SU-DHL-6 (cell line): Measurements from ENCODE around the gene PPM1H.

Source experiments
- H2AFZ ChIP-seq: fragments of 200-600 bp; sonication (generic); 2 replicates; pipeline ENCODE4 v1.6.1; 2014; ENCODE audit warnings: low read depth, mild to moderate bottlenecking, moderate library complexity, mixed read lengths, antibody characterized with exemption, low read length; ENCODE audit not compliant: severe bottlenecking
- H3F3A ChIP-seq: fragments of 200-600 bp; shearing (Covaris generic); 2 replicates; pipeline ENCODE4 v1.6.0; 2016; ENCODE audit warnings: antibody characterized with exemption, mild to moderate bottlenecking; ENCODE audit not compliant: insufficient read depth
- H3K27ac ChIP-seq: fragments of 200-600 bp; sonication (generic); 2 replicates; pipeline ENCODE4 v1.5.1; 2016; ENCODE audit warnings: low read depth, mild to moderate bottlenecking, low read length, moderate library complexity, mixed read lengths
- H3K27me3 ChIP-seq: fragments of 200-600 bp; sonication (generic), shearing (Covaris generic); 2 replicates; pipeline ENCODE4 v1.6.0; 2014; ENCODE audit warnings: mild to moderate bottlenecking, low read length
- H3K36me3 ChIP-seq: fragments of 200-600 bp; sonication (generic); 2 replicates; pipeline ENCODE4 v1.6.1; 2014; ENCODE audit warnings: mild to moderate bottlenecking, low read length, mixed read lengths
- H3K4me2 ChIP-seq: fragments of 300-600, 200-600 bp; shearing (Covaris generic), sonication (generic); 2 replicates; pipeline ENCODE4 v1.6.0; 2014; ENCODE audit warnings: low read length, low read depth, mild to moderate bottlenecking; ENCODE audit not compliant: poor library complexity, severe bottlenecking
- H3K4me3 ChIP-seq: fragments of 200-600 bp; sonication (generic); 2 replicates; pipeline ENCODE4 v1.5.1; 2014; ENCODE audit warnings: antibody characterized with exemption, low read length, mild to moderate bottlenecking, mixed read lengths; ENCODE audit not compliant: insufficient read depth, poor library complexity, severe bottlenecking
- H3K79me2 ChIP-seq: fragments of 200-600 bp; sonication (generic); 2 replicates; pipeline ENCODE4 v1.6.1; 2014; ENCODE audit warnings: mild to moderate bottlenecking, low read length, moderate library complexity; ENCODE audit not compliant: insufficient read depth
- H3K9ac ChIP-seq: fragments of 200-600 bp; sonication (generic); 2 replicates; pipeline ENCODE4 v1.7.0; 2014; ENCODE audit warnings: mild to moderate bottlenecking, low read length
- H3K9me2 ChIP-seq: fragments of 200-600 bp; sonication (generic); replicated peaks from 2 replicates; pipeline ENCODE4 v1.6.1; 2014; ENCODE audit warnings: low read length; ENCODE audit not compliant: insufficient read depth
- H3K9me3 ChIP-seq: fragments of 200-600 bp; sonication (generic); 2 replicates; pipeline ENCODE4 v1.6.1; 2014; ENCODE audit warnings: low read length, mixed read lengths; ENCODE audit not compliant: insufficient read depth
- H4K20me1 ChIP-seq: fragments of 200-600 bp; sonication (generic); 2 replicates; pipeline ENCODE4 v1.6.1; 2014; ENCODE audit warnings: low read depth, mild to moderate bottlenecking, antibody characterized with exemption, low read length, moderate library complexity, mixed read lengths
- EZH2phosphoT487 ChIP-seq: fragments of 200-600 bp; sonication (generic), shearing (Covaris generic); conservative IDR thresholded peaks from 2 replicates; pipeline ENCODE4 v1.6.1; 2018; ENCODE audit warnings: mild to moderate bottlenecking, antibody characterized with exemption, low read length, moderate library complexity, mixed read lengths
- TF ChIP-seq, protein P1 (sequence below): fragments of 200-600 bp; sonication (generic); IDR thresholded peaks from one replicate; pipeline ENCODE4 v1.5.1; 2017; ENCODE audit warnings: antibody characterized with exemption, mild to moderate bottlenecking, low read length, moderate library complexity; ENCODE audit not compliant: insufficient read depth, poor library complexity, severe bottlenecking

The PPM1H gene

DNA sequence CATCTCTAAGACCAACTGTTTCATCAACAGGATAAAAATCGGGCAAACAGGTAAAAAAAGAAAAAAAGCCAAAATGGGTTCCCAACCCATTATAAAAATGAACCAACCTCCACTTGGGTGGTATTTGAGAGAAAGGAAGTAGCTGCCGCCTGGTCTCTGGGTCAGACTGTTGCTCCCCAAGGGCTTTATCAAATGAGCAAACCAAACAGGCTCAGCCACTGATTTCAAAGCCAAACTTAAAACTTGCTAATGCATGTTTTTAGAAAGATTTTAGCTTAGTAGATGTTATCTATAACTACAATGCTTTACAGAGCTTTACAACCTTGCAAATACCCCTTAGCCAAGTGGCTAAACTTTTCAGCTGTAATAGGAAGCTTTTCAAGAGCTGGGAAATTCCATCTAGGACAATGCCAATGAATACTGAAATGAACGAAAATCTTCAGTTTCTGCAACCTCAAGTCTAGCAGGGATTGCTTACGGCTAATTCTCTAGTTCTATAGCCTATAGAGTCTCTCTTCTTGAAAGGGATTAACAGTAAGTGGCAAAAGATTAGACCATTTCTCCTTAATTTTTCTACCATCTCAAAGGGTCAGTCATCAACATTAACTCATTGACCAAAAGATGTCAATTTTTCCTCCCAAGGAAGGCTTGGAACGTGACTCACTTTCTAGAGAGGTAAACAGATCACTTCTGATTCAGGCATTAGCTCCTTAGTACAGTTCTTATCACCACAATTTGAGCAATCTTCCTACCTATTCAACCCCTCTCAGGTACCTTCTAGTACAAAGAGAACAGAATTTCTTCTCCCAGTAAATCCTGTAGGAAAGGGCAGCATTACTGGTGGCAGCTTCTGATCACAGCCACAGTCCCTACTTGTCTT lies 4.2 kb downstream of the PPM1H start:
- Histone ChIP-seq H3K79me2 (no peaks in the 10 kb centered on the region), H3K27me3 (no peaks in the 10 kb centered on the region), H3K4me2 (no peak overlapping the region), H3K9me3 (no peaks in the 10 kb centered on the region), H3F3A (peaks cover 8% of the 10 kb centered on the region), H3K27ac (no peak overlapping the region), H3K4me3 (no peak overlapping the region), H3K9ac (no peak overlapping the region), H3K36me3 (no peaks in the 10 kb centered on the region), H4K20me1 (no peaks in the 10 kb centered on the region), H3K9me2 (no peaks in the 10 kb centered on the region), H2AFZ (no peak overlapping the region)
- TF ChIP-seq EZH2phosphoT487, result no peak
- TF ChIP-seq, protein P1, sequence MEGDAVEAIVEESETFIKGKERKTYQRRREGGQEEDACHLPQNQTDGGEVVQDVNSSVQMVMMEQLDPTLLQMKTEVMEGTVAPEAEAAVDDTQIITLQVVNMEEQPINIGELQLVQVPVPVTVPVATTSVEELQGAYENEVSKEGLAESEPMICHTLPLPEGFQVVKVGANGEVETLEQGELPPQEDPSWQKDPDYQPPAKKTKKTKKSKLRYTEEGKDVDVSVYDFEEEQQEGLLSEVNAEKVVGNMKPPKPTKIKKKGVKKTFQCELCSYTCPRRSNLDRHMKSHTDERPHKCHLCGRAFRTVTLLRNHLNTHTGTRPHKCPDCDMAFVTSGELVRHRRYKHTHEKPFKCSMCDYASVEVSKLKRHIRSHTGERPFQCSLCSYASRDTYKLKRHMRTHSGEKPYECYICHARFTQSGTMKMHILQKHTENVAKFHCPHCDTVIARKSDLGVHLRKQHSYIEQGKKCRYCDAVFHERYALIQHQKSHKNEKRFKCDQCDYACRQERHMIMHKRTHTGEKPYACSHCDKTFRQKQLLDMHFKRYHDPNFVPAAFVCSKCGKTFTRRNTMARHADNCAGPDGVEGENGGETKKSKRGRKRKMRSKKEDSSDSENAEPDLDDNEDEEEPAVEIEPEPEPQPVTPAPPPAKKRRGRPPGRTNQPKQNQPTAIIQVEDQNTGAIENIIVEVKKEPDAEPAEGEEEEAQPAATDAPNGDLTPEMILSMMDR, result no peak

- H3K27ac ChIP-seq, result no peak overlapping the region
- no peaks in the 10 kb centered on the region for H3K36me3 ChIP-seq
- no peaks in the 10 kb centered on the region for H3K27me3 ChIP-seq
- H3K79me2 ChIP-seq, result no peaks in the 10 kb centered on the region
- H3K9me3 ChIP-seq, result no peaks in the 10 kb centered on the region
- no peak overlapping the region for H3K9ac ChIP-seq
- H4K20me1 ChIP-seq, result no peaks in the 10 kb centered on the region
- no peak overlapping the region for H3K4me3 ChIP-seq
- H3K4me2 ChIP-seq, result no peak overlapping the region
- H3K9me2 ChIP-seq, result no peaks in the 10 kb centered on the region
- H2AFZ ChIP-seq, result no peak overlapping the region
- H3F3A ChIP-seq, result no peaks in the 10 kb centered on the region
- TF ChIP-seq, protein P1, result no peak
- no peak for TF ChIP-seq EZH2phosphoT487
Measured at GRCh38 chr12:62928632-62929031, 6.3 kb downstream of the PPM1H start.

DNA sequence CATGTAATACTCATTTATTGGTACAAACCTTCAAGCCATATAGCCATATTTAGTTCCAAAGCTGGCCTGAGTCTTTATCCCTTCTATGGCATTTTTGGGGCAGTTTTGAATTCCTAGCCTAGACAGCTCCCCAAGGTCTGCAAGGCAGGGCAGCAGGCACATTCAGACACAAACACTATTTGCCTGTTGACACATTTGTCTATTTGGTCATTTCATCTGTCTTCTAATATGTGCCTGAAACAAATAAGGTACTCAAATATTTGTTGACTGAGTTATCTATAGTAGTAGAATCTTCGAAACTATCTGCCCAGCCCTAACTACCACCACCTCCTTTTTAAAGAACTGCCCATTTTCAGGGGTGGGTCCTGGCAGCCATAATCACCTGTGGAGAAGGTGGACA lies 9.3 kb downstream of the PPM1H start:
- Histone ChIP-seq H3K4me3 (no peak overlapping the region), H3F3A (no peaks in the 10 kb centered on the region), H2AFZ (no peak overlapping the region), H3K79me2 (no peaks in the 10 kb centered on the region), H3K9me2 (no peaks in the 10 kb centered on the region), H4K20me1 (no peaks in the 10 kb centered on the region), H3K4me2 (no peak overlapping the region), H3K27me3 (no peaks in the 10 kb centered on the region), H3K27ac (no peak overlapping the region), H3K36me3 (no peaks in the 10 kb centered on the region), H3K9me3 (no peaks in the 10 kb centered on the region), H3K9ac (no peak overlapping the region)
- TF ChIP-seq, protein P1, result no peak
- TF ChIP-seq EZH2phosphoT487, result no peak
